Measurements from ENCODE around the gene PRRX2.

The PRRX2 gene

DNA sequence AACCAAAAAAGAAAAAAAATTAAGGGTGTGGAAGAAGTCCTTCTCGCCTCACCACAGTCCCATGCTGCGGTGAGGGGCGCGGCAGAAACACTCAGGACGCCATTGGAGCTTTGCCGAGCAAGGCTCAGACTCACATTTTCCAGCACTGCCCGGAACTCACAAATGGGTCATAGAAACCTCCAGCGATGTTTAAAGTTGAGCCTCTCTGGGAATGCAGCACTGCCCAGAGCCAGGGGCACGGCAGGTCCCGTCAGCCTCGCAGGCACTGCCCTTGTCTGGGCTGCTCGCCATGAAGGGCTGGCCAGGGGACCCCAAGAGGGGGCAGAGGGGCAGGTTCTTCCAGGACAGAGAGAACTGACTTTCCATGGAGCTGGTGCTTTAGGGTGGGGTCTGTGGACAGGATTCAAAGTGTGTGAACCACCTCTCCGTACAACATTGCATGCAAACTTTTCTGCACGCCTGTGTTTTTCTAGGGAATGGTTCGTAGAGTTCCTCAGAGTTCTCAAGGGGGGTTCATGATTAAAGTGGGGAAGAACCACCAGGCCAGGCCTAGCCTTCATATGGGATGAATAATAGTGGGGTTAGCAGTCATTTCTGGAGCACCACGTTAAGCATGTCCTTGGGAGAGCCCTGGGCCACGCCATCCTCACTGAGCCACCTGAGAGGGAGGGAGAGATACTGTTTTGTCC lies 38.4 kb downstream of the PRRX2 start:
- no peak for DNase-seq (ENCODE audit: low read depth in 3 of 3, low spot score in 1 of 3)

DNA sequence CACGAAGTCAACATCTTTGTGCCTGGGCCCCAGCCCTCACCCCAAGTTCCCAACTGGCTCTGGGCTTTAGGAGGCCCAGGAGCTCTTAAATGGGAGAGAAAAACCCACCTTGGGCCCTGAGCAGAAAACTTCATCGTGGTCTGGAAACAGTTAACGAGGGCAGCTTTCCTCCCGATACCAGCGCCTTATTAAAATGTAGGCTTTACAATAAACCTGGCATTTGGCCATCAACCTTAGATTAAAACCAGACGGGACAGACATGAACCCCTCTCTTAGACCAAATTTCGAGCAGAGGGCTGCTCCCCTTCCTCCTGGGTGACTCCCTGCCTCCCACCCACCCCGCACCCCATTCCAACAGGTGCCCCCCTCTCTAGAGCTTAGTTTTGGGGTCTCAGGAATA lies 39.4 kb downstream of the PRRX2 start:
- no peak for DNase-seq (ENCODE audit: low read depth in 3 of 3, low spot score in 1 of 3)

DNA sequence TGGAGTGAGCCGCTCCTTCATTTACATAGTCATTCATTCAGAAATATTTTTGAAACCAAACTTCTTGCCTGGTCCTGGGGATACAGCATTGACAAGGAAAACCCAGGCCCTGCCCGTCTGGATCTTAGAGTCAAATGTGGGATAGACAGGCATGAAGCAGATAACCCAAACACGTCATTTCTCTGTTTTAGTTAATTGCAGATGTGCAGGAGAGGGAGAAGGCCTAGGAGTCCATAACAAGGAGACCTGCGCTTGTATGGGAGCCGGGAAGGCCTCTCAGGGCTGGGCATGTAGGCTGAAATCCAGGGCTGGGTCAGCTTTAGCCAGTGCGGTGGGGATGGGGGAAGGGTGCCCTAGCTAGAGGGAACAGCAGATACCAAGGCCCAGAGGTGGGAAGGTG lies 43.3 kb downstream of the PRRX2 start:
- no peak for DNase-seq (ENCODE audit: low read depth in 3 of 3, low spot score in 1 of 3)

DNA sequence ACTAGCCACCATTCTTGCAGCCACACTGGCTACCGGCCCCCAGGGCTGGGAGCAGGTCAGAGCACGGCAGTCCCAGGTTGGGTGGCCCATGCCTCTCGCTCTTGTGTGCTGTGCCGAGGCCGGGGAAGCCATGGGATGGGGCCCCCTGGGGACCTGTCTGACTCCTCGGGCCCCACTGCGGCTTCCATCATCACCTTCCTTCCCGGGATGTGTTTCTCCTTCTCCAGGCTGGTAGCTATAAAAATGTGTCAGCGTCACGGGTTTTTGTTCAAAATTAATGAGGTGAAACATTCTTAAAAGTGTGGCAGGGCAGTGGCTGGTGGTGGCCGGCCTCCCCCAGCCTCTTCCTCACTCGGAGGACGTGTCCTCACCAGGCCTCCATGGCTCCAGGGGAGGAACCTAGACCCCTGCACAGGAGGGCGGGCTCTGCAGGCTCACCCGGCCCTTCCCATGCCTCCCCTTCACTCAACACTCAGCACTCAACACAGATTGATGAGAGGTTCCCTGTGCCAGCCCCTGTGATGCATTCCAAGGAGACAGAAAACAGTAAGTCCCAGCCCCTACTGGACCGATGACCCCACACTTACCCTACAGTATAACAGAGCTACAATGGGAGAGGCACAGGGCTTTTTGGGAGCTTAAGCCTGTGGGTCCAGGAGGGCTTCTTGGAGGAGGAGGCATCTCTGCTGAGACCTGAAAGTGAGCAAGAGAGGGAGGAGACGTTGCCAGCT lies 44.2 kb downstream of the PRRX2 start:
- no peak for DNase-seq (ENCODE audit: low read depth in 3 of 3, low spot score in 1 of 3)

DNA sequence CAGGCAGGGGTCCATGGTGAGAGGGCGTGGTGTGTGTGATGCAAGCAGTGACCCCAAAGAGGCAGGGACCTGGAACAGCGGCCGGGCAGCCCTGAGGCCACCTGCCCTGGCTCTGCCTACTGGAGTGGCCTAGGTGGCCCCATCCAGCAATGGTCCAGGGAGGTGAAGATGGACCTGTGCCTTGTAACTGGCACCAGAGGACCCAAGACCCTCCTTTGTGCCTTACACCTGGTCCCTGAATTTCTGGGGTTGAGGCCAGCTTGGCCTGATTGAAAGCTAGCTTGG lies 44.7 kb downstream of the PRRX2 start:
- DNase-seq (ENCODE audit: low read depth in 3 of 3, low spot score in 1 of 3) = no peak

DNA sequence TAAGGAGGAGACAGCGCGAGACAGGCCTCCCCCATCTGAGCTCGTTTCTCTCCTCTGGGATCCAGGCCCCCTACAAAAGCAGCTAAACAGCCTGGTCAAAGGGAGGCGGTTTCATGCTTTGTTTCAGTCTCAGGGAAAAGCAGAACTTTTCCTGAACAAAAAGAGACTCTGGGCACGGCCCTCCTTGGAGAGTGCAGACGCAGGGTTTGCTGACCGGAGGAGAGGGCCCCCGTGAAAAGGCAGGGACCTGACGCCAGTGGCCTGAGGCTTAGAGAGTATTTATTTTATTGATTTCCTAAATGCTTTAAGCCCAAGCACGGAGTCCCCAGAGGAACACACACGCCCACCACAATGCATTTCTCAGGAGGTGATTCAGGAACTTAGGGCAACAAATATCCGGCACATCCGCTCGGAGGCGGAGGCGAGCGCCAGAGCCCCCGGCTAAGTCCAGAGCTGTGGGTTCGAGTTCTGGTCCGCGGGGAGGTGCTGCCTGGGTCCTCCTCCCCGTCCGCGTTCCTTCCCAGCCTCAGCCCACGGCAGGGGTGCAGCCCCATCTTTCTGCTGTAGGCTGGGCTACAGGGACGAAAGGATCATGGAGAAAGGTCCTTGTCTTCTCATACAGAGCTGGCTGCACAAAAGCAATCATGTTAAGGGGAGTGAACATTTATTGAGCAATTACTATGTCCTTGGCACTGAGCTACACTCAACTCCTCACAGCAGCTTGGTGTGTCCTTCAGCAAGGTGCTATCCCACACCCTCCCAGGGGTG lies 47.4 kb downstream of the PRRX2 start:
- no peak for DNase-seq (ENCODE audit: low read depth in 3 of 3, low spot score in 1 of 3)

DNA sequence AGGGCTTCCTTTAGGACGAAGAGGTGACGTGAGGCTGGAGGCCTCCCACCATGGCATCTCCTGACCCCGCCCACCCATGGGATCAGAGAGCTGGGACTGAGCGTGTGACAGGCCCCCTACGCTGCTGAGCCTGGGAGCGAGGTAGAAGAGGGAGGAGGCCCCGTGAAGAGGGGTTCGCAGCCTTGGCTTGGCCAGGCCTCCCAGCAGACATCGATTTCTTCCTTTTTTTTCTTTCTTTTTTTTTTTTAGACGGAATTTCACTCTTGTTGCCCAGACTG lies 47.9 kb downstream of the PRRX2 start:
- DNase-seq (ENCODE audit: low read depth in 3 of 3, low spot score in 1 of 3) = no peak

DNA sequence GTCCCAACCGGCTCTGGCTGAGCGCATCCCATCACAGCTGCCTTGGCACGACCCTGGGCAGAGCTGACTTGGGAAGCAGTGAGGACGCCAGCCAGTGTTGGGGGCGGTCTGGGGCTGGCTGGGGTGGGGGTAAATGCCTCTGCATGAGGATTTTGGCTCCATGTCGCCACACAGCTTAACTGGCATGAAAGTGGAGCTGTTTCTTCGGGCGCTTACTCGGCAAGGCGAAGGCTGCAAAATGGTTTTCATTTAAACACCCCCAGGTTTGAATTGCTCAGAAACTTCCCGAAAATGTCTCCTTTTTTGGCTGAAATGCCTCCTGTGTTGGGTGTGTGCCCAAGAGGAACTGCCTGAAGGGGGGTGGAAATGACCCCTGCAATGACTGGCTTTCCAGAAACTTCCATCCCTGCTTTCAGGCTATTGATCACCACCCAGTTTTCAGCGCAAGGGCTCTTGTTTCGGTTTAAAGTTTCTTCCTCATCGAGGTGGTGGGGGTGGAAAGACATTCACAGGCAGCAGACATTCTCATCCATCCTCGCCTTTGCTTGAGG lies 49.1 kb downstream of the PRRX2 start:
- no peak for DNase-seq (ENCODE audit: low read depth in 3 of 3, low spot score in 1 of 3)

DNA sequence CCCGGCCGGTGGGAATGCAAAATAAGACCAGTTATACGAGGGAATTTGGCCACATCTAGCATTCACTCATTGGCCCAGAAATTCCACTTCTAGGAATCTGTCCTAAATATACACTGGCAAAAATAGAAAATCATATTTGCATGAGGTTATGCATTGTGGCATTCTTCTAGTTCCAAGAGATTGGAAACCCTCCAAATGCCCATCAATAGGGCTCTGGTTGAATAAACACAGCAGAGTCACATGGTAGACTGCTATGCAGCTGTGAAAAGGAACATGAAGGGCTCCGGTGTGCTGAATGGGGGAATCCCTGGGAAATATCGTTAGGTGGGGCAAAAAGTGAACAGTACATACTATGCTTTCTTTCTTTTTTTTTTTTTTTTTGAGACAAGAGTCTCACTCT lies 50.6 kb downstream of the PRRX2 start:
- no peak for DNase-seq (ENCODE audit: low read depth in 3 of 3, low spot score in 1 of 3)

DNA sequence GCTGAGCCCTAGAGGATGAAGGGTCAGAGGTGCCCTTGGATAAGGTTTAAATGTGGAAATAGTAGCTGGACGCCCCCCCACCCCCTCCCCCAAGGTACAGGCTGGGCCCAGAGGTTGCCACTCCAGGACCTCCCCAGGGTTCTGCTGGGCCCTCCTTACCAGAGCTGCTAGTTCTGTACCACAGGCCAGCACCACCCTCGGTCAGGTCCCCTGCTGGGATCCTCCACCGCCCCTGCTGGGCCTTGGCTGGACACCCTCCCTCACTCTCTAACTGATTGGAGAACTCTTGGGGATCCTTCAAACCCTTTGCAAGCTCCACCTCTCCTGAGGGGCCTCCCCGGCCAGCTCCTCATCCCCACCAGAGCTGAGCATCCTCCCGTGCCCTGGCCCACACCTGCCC lies 52.5 kb downstream of the PRRX2 start:
- DNase-seq (ENCODE audit: low read depth in 3 of 3, low spot score in 1 of 3) = no peak

DNA sequence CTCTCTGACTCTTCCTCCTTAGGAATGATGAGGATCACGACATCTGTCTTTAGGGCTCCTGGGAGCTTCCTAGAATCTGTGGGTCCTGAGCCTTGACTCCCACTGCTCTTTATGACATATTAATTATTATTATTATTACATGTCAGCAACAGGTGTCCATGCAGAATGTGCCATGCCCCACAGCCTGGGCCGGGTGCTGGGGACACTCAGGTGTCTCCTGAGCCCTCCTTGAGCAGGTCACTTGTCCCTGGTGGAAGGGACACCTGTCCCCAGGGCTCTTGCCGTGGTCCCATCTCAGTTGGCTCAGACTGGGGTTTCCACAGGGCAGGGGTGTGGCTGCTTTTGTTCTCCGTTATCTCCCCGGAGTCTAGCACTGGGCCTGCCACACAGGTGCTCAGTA lies 53.2 kb downstream of the PRRX2 start:
- no peak for DNase-seq (ENCODE audit: low read depth in 3 of 3, low spot score in 1 of 3)

DNA sequence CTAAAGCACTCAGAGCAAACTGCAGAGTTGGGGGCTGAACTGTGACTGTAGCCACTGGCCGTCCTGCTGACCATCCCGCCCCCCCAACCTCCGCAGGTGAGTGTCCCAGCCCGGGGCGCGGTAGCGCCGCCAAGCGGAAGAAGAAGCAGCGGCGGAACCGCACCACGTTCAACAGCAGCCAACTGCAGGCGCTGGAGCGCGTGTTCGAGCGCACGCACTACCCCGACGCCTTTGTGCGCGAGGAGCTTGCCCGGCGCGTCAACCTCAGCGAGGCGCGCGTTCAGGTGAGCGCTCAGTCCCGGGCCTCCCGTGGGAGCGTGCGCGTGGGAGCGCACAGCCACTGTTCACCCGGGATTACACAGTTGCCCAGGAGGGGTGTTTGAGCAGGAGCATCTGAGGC lies 53.7 kb downstream of the PRRX2 start:
- no peak for DNase-seq (ENCODE audit: low read depth in 3 of 3, low spot score in 1 of 3)

DNA sequence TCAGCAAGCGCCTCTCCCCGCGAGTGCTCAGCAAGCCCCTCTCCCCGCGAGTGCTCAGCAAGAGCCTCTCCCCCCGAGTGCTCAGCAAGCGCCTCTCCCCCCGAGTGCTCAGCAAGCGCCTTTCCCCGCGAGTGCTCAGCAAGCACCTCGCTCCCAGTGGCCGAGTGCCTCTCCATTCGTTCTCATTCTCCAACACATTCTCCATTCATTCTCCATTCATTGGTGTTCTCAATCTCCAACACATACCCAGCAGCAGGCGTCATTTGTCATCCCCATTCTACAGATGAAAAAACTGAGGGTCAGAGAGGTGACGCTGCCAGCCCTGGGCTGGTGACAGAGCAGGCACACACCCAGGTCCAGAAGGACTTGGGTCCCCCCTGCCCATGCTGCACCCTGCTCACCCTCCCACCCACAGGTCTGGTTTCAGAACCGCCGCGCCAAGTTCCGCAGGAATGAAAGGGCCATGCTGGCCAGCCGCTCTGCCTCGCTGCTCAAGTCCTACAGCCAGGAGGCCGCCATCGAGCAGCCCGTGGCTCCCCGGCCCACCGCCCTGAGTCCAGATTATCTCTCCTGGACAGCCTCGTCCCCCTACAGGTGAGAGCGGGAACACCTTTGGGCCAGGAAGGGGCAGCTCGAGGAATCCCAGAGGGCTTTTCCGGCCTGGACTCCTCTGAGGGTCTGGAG lies 54.9 kb downstream of the PRRX2 start:
- no peak for DNase-seq (ENCODE audit: low read depth in 3 of 3, low spot score in 1 of 3)

DNA sequence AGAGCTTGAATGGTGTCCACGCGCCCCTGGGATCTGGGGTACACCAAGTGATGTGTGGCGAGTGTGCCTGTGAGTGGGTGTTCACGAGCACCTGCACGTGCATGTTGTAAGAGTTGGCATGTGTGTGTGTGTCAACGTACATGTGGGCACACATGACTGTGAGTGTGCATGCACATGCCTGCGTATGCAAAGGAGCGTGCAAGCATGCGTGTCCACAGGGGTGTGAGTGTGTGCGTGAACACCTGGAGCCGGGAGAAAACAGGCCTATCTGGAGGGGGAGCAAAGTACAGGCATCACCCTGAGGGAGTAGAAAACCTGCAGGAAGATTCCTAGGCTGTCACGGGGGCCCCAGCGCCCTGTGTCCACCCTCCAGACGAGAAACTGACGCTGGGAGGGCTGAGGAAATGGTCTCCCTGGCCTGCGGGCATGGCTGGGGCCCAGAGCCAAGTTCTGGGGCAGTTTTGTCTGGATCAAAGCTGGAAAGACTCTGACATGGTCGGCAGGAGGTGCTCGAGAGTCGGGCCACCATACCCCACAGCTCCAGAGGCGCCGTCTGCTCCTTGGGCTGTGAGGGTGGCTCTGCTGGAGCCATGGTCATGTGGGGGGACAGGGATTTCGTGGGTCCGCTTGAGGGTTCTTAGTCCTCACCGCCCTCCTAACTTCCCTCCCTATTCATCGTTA lies 55.6 kb downstream of the PRRX2 start:
- no peak for DNase-seq (ENCODE audit: low read depth in 3 of 3, low spot score in 1 of 3)

DNA sequence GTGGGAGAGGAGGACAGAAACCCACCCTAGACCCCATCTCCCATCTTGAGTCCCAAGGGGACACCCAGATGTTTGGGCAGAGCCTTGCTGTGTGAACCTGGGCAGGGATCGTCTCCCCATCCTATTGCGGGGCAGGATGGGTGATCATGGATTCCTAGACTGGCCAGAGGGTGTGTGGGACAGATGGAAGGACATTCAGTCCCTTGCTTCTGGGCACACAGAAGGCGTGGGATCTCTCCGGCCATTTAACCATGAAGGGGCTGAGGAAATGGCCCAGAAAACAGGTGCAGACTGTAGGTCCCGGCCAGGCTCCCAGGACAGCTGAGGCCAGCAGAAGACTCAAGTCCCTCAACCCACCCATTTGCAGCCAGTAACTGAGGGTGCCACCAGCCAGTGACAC lies 57.5 kb downstream of the PRRX2 start:
- DNase-seq (ENCODE audit: low read depth in 3 of 3, low spot score in 1 of 3) = no peak

DNA sequence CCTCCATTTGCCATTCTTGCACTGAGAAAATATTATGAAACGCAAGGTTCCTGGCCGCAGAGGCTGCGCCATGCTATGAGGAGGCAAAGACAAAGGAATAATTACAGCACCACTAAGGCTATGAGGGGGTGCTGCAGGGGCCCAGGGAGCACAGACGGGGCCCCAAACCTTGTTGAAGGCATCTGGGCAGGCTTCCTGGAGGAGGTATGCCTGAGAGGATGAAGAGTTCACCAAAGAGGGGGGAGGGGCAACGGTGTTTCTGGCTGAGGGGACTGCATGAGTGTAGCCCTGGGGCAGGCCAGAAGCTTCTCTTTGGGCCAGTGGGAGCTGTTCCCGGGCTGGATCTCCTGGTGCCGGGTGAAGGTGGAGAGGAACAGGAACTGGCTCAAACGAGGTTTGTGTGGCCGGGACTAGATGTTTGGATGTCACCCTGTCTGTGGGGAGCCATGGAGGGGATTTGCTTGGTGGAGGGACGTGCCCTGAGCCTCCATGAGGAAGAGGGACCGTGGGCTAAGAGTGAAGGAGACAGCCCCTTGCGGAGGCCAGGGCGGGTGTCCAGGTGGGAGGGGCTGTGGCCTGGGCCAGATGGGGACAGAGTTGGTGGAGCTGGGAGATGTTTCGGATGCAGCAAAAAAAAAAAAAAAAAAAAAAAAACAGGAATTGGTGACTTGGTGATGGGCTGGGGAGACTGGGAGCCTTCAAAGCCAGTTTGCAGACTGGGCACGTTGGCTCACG lies 59.2 kb downstream of the PRRX2 start:
- no peak for DNase-seq (ENCODE audit: low read depth in 3 of 3, low spot score in 1 of 3)

DNA sequence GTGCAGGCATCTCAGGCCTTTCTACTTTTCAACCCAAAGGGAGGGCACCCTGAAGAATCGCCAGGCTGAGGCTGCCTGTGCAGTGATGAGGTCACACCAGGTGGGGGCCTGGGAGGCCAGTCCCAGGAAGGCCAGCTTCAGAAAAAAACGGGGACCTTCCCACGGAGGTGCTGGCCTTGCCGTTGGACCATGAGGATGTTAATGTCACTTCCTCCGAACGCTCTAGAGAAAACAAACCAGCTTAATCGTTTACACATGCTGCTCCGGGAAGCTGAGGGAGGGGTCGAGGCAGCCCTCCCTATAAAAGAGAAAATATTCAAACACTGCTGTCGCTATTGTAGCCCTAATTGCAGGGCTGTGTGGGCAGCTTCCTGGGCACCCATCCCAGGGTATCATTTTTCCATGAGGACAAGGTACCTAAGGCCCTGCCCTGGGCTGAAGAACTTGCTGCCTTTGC lies 60.4 kb downstream of the PRRX2 start:
- DNase-seq (ENCODE audit: low read depth in 3 of 3, low spot score in 1 of 3) = no peak

DNA sequence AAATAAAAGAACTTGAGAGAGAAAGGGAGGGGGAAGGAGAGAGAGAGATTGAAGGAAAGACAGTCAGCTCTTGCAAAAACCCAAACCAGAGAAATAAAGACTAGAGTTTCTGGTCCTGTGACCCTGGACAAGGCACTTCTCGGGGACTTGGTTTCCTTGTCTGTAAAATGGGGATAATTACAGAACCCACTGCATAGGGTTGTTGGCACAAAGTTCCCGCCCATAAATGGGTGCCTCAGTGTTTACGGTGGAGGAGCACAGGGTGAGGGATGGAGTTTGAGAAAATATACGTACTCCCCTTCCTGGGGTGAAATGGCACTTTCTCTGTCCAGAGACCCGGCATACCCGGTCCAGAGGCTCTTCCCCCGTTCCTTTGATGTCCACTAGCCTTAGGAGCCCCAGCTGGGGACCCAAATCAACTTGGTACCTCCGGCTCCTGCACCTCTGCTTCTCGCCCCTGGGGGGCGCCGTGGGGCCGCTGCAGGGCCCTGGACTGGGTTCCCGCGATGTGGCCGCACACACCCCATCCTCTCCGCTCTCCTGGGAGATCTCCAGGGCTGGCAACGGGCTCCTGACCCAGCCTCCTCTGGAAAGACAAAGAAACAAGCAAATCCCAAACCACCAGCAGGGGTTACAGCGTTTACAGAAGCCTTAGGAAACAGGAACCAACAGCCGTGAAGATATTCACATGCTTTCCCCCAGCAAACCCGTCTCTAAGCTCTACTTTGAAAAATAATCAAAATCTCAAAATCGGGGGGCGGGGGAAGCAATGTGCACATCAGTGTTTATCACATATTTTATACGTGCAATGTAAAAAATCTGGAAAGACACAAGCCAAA lies 61.1 kb downstream of the PRRX2 start:
- peak in 2 of 3 donors; percentile 24 to 53 for DNase-seq (ENCODE audit: low read depth in 3 of 3, low spot score in 1 of 3)

DNA sequence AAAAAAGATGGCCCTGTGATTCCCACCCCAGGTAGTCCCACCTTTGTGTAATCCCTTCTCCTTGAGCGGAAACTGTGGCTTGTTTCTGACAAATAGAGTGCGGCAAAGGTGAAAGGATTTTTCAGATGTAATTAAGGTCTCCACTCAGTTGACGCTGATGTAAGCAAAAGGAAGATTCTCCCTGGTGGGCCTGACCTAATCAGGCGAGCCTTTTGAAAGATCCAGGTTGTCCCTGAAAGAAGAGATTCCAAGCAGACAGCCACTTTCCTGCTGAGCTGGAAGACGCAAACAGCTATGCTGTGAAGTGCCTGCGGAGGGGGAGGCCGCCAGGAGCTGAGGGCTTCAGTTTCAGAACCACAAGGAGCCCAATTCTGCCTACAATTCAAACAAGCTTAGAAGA lies 63.3 kb downstream of the PRRX2 start:
- DNase-seq (ENCODE audit: low read depth in 3 of 3, low spot score in 1 of 3) = no peak
